Measurements from ENCODE around the gene IL3RA. TPM values are rescaled to one million over a fixed set of nuclear protein-coding genes. Genes with fewer than 3 reads are reported as not detected.

Gene IL3RA
- total RNA-seq, 1 experiment from 2014 or later = not detected

GRCh38 chrX:1407035-1407434, 70.5 kb downstream of the IL3RA start:
- intact Hi-C loops (cut with micrococcal nuclease) = no loop called here
- BruUV-seq (replicated peaks) = no TSS peak
- DNase-seq (ENCODE audit: unreplicated experiment) = no peak
- TF ChIP-seq CTCF (IDR thresholded peaks at IDR 0.05; ENCODE audit: unreplicated experiment) = no peak
- no peaks in the 10 kb centered on the region for H3K4me1 Mint-ChIP-seq (ENCODE audit: insufficient read depth, unreplicated experiment)
- ChIA-PET POLR2A (no interaction called here), CTCF (no interaction called here)
- no peak overlapping the region for H3K27ac Mint-ChIP-seq (ENCODE audit: low read depth, unreplicated experiment)
- H3K4me3 Mint-ChIP-seq (ENCODE audit: unreplicated experiment) = no peak overlapping the region
- H3K27me3 Mint-ChIP-seq (ENCODE audit: insufficient read depth, unreplicated experiment) = no peaks in the 10 kb centered on the region
- peaks cover 10% of the 10 kb centered on the region for H3K36me3 Mint-ChIP-seq (ENCODE audit: insufficient read depth, unreplicated experiment)
- no peaks in the 10 kb centered on the region for H3K9me3 Mint-ChIP-seq (ENCODE audit: unreplicated experiment)

GRCh38 chrX:1411326-1411725, 74.7 kb downstream of the IL3RA start:
- no TSS peak for BruUV-seq (replicated peaks)
- POLR2A ChIA-PET = no interaction called here
- no peak overlapping the region for H3K4me3 Mint-ChIP-seq (ENCODE audit: unreplicated experiment)
- DNase-seq (ENCODE audit: unreplicated experiment) = no peak
- H3K27me3 Mint-ChIP-seq (ENCODE audit: insufficient read depth, unreplicated experiment) = no peaks in the 10 kb centered on the region
- CTCF ChIA-PET = no interaction called here
- H3K9me3 Mint-ChIP-seq (ENCODE audit: unreplicated experiment) = no peaks in the 10 kb centered on the region
- peaks cover 25% of the 10 kb centered on the region for H3K36me3 Mint-ChIP-seq (ENCODE audit: insufficient read depth, unreplicated experiment)
- H3K27ac Mint-ChIP-seq (ENCODE audit: low read depth, unreplicated experiment) = no peak overlapping the region
- intact Hi-C loops (cut with micrococcal nuclease) = no loop called here
- H3K4me1 Mint-ChIP-seq (ENCODE audit: insufficient read depth, unreplicated experiment) = no peaks in the 10 kb centered on the region
- no peak for TF ChIP-seq CTCF (IDR thresholded peaks at IDR 0.05; ENCODE audit: unreplicated experiment)

- intact Hi-C loops (cut with micrococcal nuclease) = no loop called here
- CTCF ChIA-PET = no interaction called here
- no peak overlapping the region for H3K27ac Mint-ChIP-seq (ENCODE audit: low read depth, unreplicated experiment)
- H3K9me3 Mint-ChIP-seq (ENCODE audit: unreplicated experiment) = no peaks in the 10 kb centered on the region
- H3K36me3 Mint-ChIP-seq (ENCODE audit: insufficient read depth, unreplicated experiment) = peaks cover 25% of the 10 kb centered on the region
- no peak for DNase-seq (ENCODE audit: unreplicated experiment)
- no TSS peak for BruUV-seq (replicated peaks)
- TF ChIP-seq CTCF (IDR thresholded peaks at IDR 0.05; ENCODE audit: unreplicated experiment) = no peak
- POLR2A ChIA-PET = no interaction called here
- H3K4me3 Mint-ChIP-seq (ENCODE audit: unreplicated experiment) = no peak overlapping the region
- no peaks in the 10 kb centered on the region for H3K27me3 Mint-ChIP-seq (ENCODE audit: insufficient read depth, unreplicated experiment)
- no peaks in the 10 kb centered on the region for H3K4me1 Mint-ChIP-seq (ENCODE audit: insufficient read depth, unreplicated experiment)
Measured at GRCh38 chrX:1412551-1413161, 76.1 kb downstream of the IL3RA start.

GRCh38 chrX:1416327-1416784, 79.8 kb downstream of the IL3RA start:
- intact Hi-C loops (cut with micrococcal nuclease) = no loop called here
- Mint-ChIP-seq H3K4me3 (ENCODE audit: unreplicated experiment) (no peak overlapping the region), H3K9me3 (ENCODE audit: unreplicated experiment) (no peaks in the 10 kb centered on the region), H3K4me1 (ENCODE audit: insufficient read depth, unreplicated experiment) (no peaks in the 10 kb centered on the region), H3K27me3 (ENCODE audit: insufficient read depth, unreplicated experiment) (no peaks in the 10 kb centered on the region), H3K27ac (ENCODE audit: low read depth, unreplicated experiment) (no peak overlapping the region), H3K36me3 (ENCODE audit: insufficient read depth, unreplicated experiment) (peaks cover 15% of the 10 kb centered on the region)
- ChIA-PET POLR2A (no interaction called here), CTCF (no interaction called here)
- no TSS peak for BruUV-seq (replicated peaks)
- DNase-seq (ENCODE audit: unreplicated experiment) = no peak
- no peak for TF ChIP-seq CTCF (IDR thresholded peaks at IDR 0.05; ENCODE audit: unreplicated experiment)
